GM12878 (cell line): ENCODE measurements around the gene WWP2. TPM values are rescaled to one million over a fixed set of nuclear protein-coding genes. Genes with fewer than 3 reads are reported as not detected.

Experiments
- ATAC-seq: fragments of 200-7000 bp; cut with Tn5 transposase; 3 replicates; pipeline ENCODE4 v1.9.1; 2020; ENCODE audit warnings: mild to moderate bottlenecking, moderate library complexity
- BruUV-seq: library from RNA; stranded (reverse); fragments of 400-500 nt; replicated peaks from 2 replicates; lab custom pipeline; 2021; lab: Mats Ljungman, UMichigan
- CTCF ChIA-PET: fragments of 300-600 bp; sonication (Branson Sonifier 250); formaldehyde crosslinking; extraction: SDS; loops from one replicate; lab custom pipeline; 2021; ENCODE audit warnings: inconsistent platforms; lab: Yijun Ruan, JAX
- POLR2A ChIA-PET: fragments of 350-600 bp; formaldehyde crosslinking; extraction: SDS; loops from one replicate; lab custom pipeline; 2021; ENCODE audit warnings: inconsistent platforms; lab: Charles Lee
- RAD21 ChIA-PET: fragments of 300-600 bp; sonication (Branson Sonifier 250); formaldehyde crosslinking; loops from one replicate; lab custom pipeline; 2023; ENCODE audit warnings: antibody characterized with exemption; ENCODE audit not compliant: unreplicated experiment; lab: Charles Lee
- SMC1A ChIA-PET: fragments of 300-600 bp; sonication (Branson Sonifier 250); formaldehyde crosslinking; loops from one replicate; lab custom pipeline; 2023; ENCODE audit not compliant: unreplicated experiment, uncharacterized antibody; lab: Charles Lee
- DNase-seq: peaks from one replicate; pipeline ENCODE4 v3.0.0-alpha.2; 2011; ENCODE audit warnings: low read depth, low spot score
- FAIRE-seq: peaks from 3 replicates; lab custom pipeline; 2011; peaks lifted over from hg19 to GRCh38; lab: Jason Lieb, UNC
- H2AFZ ChIP-seq: 2 replicates; pipeline ENCODE4 v1.6.0; 2011; ENCODE audit warnings: low read depth, low read length, control low read depth; ENCODE audit not compliant: control insufficient read depth
- H3K27ac ChIP-seq: 2 replicates; pipeline ENCODE4 v1.5.1; 2011; ENCODE audit warnings: control low read depth; ENCODE audit not compliant: control insufficient read depth, insufficient read depth
- H3K27me3 ChIP-seq, 2 experiments: replicated peaks in 1 of 2; 2 replicates each; pipeline versions ENCODE4 v1.6.0 to v1.6.1; 2011; ENCODE audit warnings: low read length in 1 of 2; ENCODE audit not compliant: control insufficient read depth in 2 of 2, insufficient read depth in 2 of 2
- H3K36me3 ChIP-seq, 2 experiments: 2 replicates each; pipeline ENCODE4 v1.5.1; 2011; ENCODE audit warnings: low read length in 1 of 2; ENCODE audit not compliant: control insufficient read depth in 2 of 2, insufficient read depth in 2 of 2
- H3K4me1 ChIP-seq: 2 replicates; pipeline ENCODE4 v1.6.1; 2011; ENCODE audit warnings: mild to moderate bottlenecking, low read length, moderate library complexity, mixed read lengths; ENCODE audit not compliant: control insufficient read depth, insufficient read depth
- H3K4me2 ChIP-seq: 2 replicates; pipeline ENCODE4 v1.6.0; 2011; ENCODE audit warnings: control low read depth; ENCODE audit not compliant: control insufficient read depth, insufficient read depth
- H3K4me3 ChIP-seq: fragments of 200-600 bp; sonication (generic); 2 replicates; pipeline ENCODE4 v1.5.1; 2016
- H3K79me2 ChIP-seq: 2 replicates; pipeline ENCODE4 v1.6.0; 2011; ENCODE audit warnings: low read length; ENCODE audit not compliant: control insufficient read depth, insufficient read depth
- H3K9ac ChIP-seq: 2 replicates; pipeline ENCODE4 v1.8.0; 2011; ENCODE audit warnings: low read length, control low read depth, mixed read lengths; ENCODE audit not compliant: control insufficient read depth, insufficient read depth
- H3K9me3 ChIP-seq: replicated peaks from 3 replicates; pipeline ENCODE4 v1.5.1; 2011; ENCODE audit warnings: mild to moderate bottlenecking, low read length; ENCODE audit not compliant: control insufficient read depth, insufficient read depth
- H4K20me1 ChIP-seq: 2 replicates; pipeline ENCODE4 v1.6.0; 2011; ENCODE audit not compliant: control insufficient read depth, insufficient read depth
- FOS ChIP-seq: IDR thresholded peaks from 3 replicates; pipeline ENCODE4 v1.6.1; 2011; ENCODE audit warnings: borderline replicate concordance; ENCODE audit not compliant: insufficient read length; ENCODE audit errors: extremely low read depth
- HSF1 ChIP-seq: fragments of 150-350 bp; IDR thresholded peaks from 2 replicates; pipeline ENCODE4 v1.6.1; 2014; ENCODE audit warnings: mild to moderate bottlenecking, low read depth, low read length
- MTA3 ChIP-seq: IDR thresholded peaks from 2 replicates; pipeline ENCODE4 v1.6.1; 2012; ENCODE audit warnings: low read length, inconsistent platforms, borderline replicate concordance
- RCOR1 ChIP-seq: conservative IDR thresholded peaks from 2 replicates; pipeline ENCODE4 v1.6.1; 2012; ENCODE audit warnings: low read depth, low read length, improper control_type of control experiment
- SMAD5 ChIP-seq: IDR thresholded peaks from 2 replicates; pipeline ENCODE4 v1.6.1; 2016; ENCODE audit warnings: antibody characterized with exemption, low read depth
- SPI1 ChIP-seq: IDR thresholded peaks from 2 replicates; pipeline ENCODE4 v1.6.1; 2011; ENCODE audit warnings: low read depth, mild to moderate bottlenecking, low read length, moderate library complexity, borderline replicate concordance; ENCODE audit not compliant: insufficient read depth
- YBX1 ChIP-seq: fragments of 450-650 bp; IDR thresholded peaks from 2 replicates; pipeline ENCODE4 v1.6.1; 2016; ENCODE audit warnings: antibody characterized with exemption
- WGBS: methylation state at CpG from one replicate; pipeline ENCODE4 v1.1.6; 2016; ENCODE audit warnings: low lambda C conversion rate; ENCODE audit not compliant: insufficient replicate concordance, insufficient coverage; ENCODE audit errors: missing lambda C conversion rate; 5-methylcytosine and 5-hydroxymethylcytosine counted together
- in situ Hi-C: fragments of 300-500 bp; cut with MboI; formaldehyde crosslinking; loops from 9 replicates; pipeline ENCODE4 v1.14.3; 2018; ENCODE audit warnings: mixed read lengths
- intact Hi-C: fragments of 100-400 bp; cut with micrococcal nuclease; formaldehyde crosslinking; loops from one replicate; pipeline ENCODE4 v1.14.2; 2022; ENCODE audit not compliant: unreplicated experiment
- polyA plus RNA-seq, 11 experiments: library from polyadenylated mRNA; depleted of rRNA in 4 of 11; unstranded in 6 of 11; stranded (reverse) in 5 of 11; fragments of >200 nt; fragmentation: Nextera tagmentation in 4 of 11; fragmentation: Illumina TruSeq in 1 of 11; extraction: Ambion mirVana in 4 of 11; extraction: Trizol in 1 of 11; gene quantifications; 1 replicate in 1 of 11; 2 replicates in 10 of 11; pipeline versions ENCODE4 v1.2.1 to v1.2.3, GENCODE V29; 2011 to 2016; ENCODE audit warnings: inconsistent platforms in 2 of 11, missing spikeins in 2 of 11, low read depth in 1 of 11
- total RNA-seq, 4 experiments: library from RNA; depleted of rRNA in 3 of 4; stranded (reverse); fragments of >200 nt in 3 of 4; fragmentation: Illumina TruSeq in 1 of 4; extraction: Trizol in 1 of 4; gene quantifications; 2 replicates each; pipeline versions ENCODE4 v1.2.1 to v1.2.3, GENCODE V29; 2013 to 2021

The WWP2 gene
- total and polyA plus RNA-seq, 10 of the 15 experiments (the other 5 are each of a cell fraction or from before 2014, with no cell fraction given): 2.8 to 47.0 (median 23.8) TPM

GRCh38 chr16:69890114-69890891 is 128.2 kb downstream of the WWP2 start:
- WGBS: 94% methylated on average over 17 of the region's 17 CpGs

More at GRCh38 chr16:69890114-69890891, 128.2 kb downstream of the WWP2 start:
- no TSS peak for BruUV-seq
- no peaks in the 10 kb centered on the region for H4K20me1 ChIP-seq
- no peaks in the 10 kb centered on the region for H3K4me1 ChIP-seq
- H3K36me3 ChIP-seq: no peaks in the 10 kb centered on the region; a peak in 3 of 4 replicates
- no peak overlapping the region for H2AFZ ChIP-seq
- ATAC-seq (no peak), DNase-seq (no peak), FAIRE-seq (no peak)
- RAD21 ChIA-PET: no interaction called here
- CTCF ChIA-PET: no interaction called here
- H3K9ac ChIP-seq: no peak overlapping the region
- no peak for TF ChIP-seq SMAD5
- no peak for TF ChIP-seq SPI1
- TF ChIP-seq RCOR1: no peak
- TF ChIP-seq MTA3: no peak
- TF ChIP-seq FOS: no peak
- no peak for TF ChIP-seq HSF1
- no peak for TF ChIP-seq YBX1
- H3K4me2 ChIP-seq: no peak overlapping the region
- SMC1A ChIA-PET: no interaction called here
- H3K27ac ChIP-seq: no peak overlapping the region
- H3K79me2 ChIP-seq: no peaks in the 10 kb centered on the region
- H3K4me3 ChIP-seq: no peak overlapping the region
- H3K9me3 ChIP-seq: no peaks in the 10 kb centered on the region
- in situ Hi-C loops: no loop called here
- intact Hi-C loops: no loop called here
- POLR2A ChIA-PET: interaction anchor here (0.6 kb wide), 1 partner anchor 512 kb away, joined by 6 read pairs; no protein-coding TSS in a partner anchor
- H3K27me3 ChIP-seq: no peaks in the 10 kb centered on the region
